ENCODE measurements around the gene ARHGAP24. TPM values are rescaled to one million over a fixed set of nuclear protein-coding genes. Genes with fewer than 3 reads are reported as not detected.
"Not testable (repeated sequence)": the region's sequence is repeated elsewhere in the genome, so short reads cannot be mapped to it uniquely, and the experiment has no call there.

Gene ARHGAP24
- total RNA-seq, 4 donors from 2014 or later, result 12.1 to 60.8 (median 18.9) TPM

- TF ChIP-seq CTCF (IDR thresholded peaks at IDR 0.05), result no peak
- TF ChIP-seq POLR2A (IDR thresholded peaks at IDR 0.05), result no peak
- no peak overlapping the region for H3K27ac ChIP-seq
- H3K36me3 ChIP-seq, result no peaks in the 10 kb centered on the region
- no peaks in the 10 kb centered on the region for H3K9me3 ChIP-seq
- H3K4me3 ChIP-seq, result no peak overlapping the region
- intact Hi-C loops (cut with DNase I; ENCODE audit: low total_unique reads), result no loop called here
- no peaks in the 10 kb centered on the region for H3K27me3 ChIP-seq
- no peaks in the 10 kb centered on the region for H3K4me1 ChIP-seq
- DNase-seq, result no peak
Observed at GRCh38 chr4:85515701-85516100, 40.8 kb downstream of the ARHGAP24 start.

GRCh38 chr4:85518526-85518925 is 43.6 kb downstream of the ARHGAP24 start:
- intact Hi-C loops (cut with DNase I; ENCODE audit: low total_unique reads); H3K36me3 ChIP-seq; H3K27ac ChIP-seq; H3K9me3 ChIP-seq; DNase-seq; H3K4me1 ChIP-seq; H3K27me3 ChIP-seq; H3K4me3 ChIP-seq: not testable (repeated sequence)

GRCh38 chr4:85520765-85521749 is 46.1 kb downstream of the ARHGAP24 start:
- Histone ChIP-seq H3K36me3 (no peaks in the 10 kb centered on the region), H3K4me1 (no peaks in the 10 kb centered on the region), H3K27ac (no peak overlapping the region), H3K9me3 (no peaks in the 10 kb centered on the region), H3K4me3 (no peak overlapping the region), H3K27me3 (no peaks in the 10 kb centered on the region)
- TF ChIP-seq POLR2A (IDR thresholded peaks at IDR 0.05) (no peak), CTCF (IDR thresholded peaks at IDR 0.05) (no peak)
- no peak for DNase-seq
- intact Hi-C loops (cut with DNase I; ENCODE audit: low total_unique reads), result no loop called here

- Histone ChIP-seq H3K36me3 (no peaks in the 10 kb centered on the region), H3K4me1 (no peaks in the 10 kb centered on the region), H3K9me3 (no peaks in the 10 kb centered on the region), H3K27ac (no peak overlapping the region), H3K4me3 (no peak overlapping the region), H3K27me3 (no peaks in the 10 kb centered on the region)
- intact Hi-C loops (cut with DNase I; ENCODE audit: low total_unique reads), result no loop called here
- no peak for DNase-seq
- TF ChIP-seq CTCF (IDR thresholded peaks at IDR 0.05), result no peak
- no peak for TF ChIP-seq POLR2A (IDR thresholded peaks at IDR 0.05)
Observed at GRCh38 chr4:85522277-85522676, 47.3 kb downstream of the ARHGAP24 start.

DNA sequence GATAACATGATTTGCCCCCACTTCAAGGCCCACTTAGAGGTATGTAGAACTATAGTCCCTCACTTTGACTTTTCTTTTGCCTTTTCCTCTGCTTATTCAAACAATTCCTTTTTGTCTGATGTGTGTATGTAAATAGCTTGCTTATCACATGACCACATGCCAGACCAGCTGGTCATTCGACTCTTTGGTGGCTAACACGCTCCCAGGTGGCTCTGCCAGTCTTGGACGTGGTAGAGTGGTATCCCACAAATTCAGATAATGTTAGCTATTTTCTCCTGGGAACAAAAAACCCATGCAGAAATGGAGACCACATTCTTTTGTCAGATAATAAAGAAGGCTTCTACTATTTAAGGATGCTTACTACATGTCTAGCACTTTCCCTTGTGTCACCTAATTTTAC is 47.9 kb downstream of the ARHGAP24 start:
- intact Hi-C loops (cut with DNase I; ENCODE audit: low total_unique reads), result no loop called here
- H3K36me3 ChIP-seq, result no peaks in the 10 kb centered on the region

More for the DNA sequence above, 47.9 kb downstream of the ARHGAP24 start:
- no peak for DNase-seq
- no peak overlapping the region for H3K4me3 ChIP-seq
- H3K9me3 ChIP-seq, result no peaks in the 10 kb centered on the region
- no peak overlapping the region for H3K27ac ChIP-seq
- H3K4me1 ChIP-seq, result no peaks in the 10 kb centered on the region
- no peaks in the 10 kb centered on the region for H3K27me3 ChIP-seq
- TF ChIP-seq CTCF (IDR thresholded peaks at IDR 0.05), result no peak
- no peak for TF ChIP-seq POLR2A (IDR thresholded peaks at IDR 0.05)
